Activated T-helper 1 cell treated with anti-CD3 and anti-CD28 coated beads, Interleukin-12 subunit alpha, Interleukin-12 subunit beta, Interleukin-2, Interleukin-4 antibody, amounts not matched to agents 30 ng/mL and 10 ng/mL and 1 ng/mL, durations not matched to agents 14 hours and 24 hours and 36 hours (primary cell): ENCODE measurements around the gene TOMM34. TPM values are rescaled to one million over a fixed set of nuclear protein-coding genes. Genes with fewer than 3 reads are reported as not detected.
A peak's percentile ranks its signal among the peaks of the same experiment; 100 is the strongest.

Source experiments
- DNase-seq: peaks from one replicate; pipeline ENCODE4 v3.0.0; 2021; ENCODE audit warnings: low spot score
- H3K27ac Mint-ChIP-seq: one replicate; pipeline ENCODE4 v1.8.0; 2021; ENCODE audit warnings: mild to moderate bottlenecking, mixed read lengths
- H3K27me3 Mint-ChIP-seq: one replicate; pipeline ENCODE4 v1.8.0; 2022; ENCODE audit warnings: mild to moderate bottlenecking, moderate library complexity, mixed read lengths; ENCODE audit not compliant: insufficient read depth
- H3K36me3 Mint-ChIP-seq: one replicate; pipeline ENCODE4 v1.8.0; 2021; ENCODE audit warnings: low read depth, mixed read lengths
- H3K4me1 Mint-ChIP-seq: one replicate; pipeline ENCODE4 v1.8.0; 2021; ENCODE audit warnings: low read depth, mixed read lengths
- H3K4me3 Mint-ChIP-seq: one replicate; pipeline ENCODE4 v1.8.0; 2021; ENCODE audit warnings: mild to moderate bottlenecking, moderate library complexity, mixed read lengths
- H3K9me3 Mint-ChIP-seq: one replicate; pipeline ENCODE4 v1.8.0; 2021; ENCODE audit warnings: mixed read lengths
- intact Hi-C: fragments of 100-400 bp; cut with micrococcal nuclease; formaldehyde crosslinking; loops from one replicate; pipeline ENCODE4 v1.15.1; 2024
- total RNA-seq: library from RNA; stranded (reverse); gene quantifications from 2 replicates; pipeline ENCODE4 v1.2.3, GENCODE V29; 2022

The TOMM34 gene, protein sequence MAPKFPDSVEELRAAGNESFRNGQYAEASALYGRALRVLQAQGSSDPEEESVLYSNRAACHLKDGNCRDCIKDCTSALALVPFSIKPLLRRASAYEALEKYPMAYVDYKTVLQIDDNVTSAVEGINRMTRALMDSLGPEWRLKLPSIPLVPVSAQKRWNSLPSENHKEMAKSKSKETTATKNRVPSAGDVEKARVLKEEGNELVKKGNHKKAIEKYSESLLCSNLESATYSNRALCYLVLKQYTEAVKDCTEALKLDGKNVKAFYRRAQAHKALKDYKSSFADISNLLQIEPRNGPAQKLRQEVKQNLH
- 53.0 and 55.4 TPM in 2 replicates for total RNA-seq

DNA sequence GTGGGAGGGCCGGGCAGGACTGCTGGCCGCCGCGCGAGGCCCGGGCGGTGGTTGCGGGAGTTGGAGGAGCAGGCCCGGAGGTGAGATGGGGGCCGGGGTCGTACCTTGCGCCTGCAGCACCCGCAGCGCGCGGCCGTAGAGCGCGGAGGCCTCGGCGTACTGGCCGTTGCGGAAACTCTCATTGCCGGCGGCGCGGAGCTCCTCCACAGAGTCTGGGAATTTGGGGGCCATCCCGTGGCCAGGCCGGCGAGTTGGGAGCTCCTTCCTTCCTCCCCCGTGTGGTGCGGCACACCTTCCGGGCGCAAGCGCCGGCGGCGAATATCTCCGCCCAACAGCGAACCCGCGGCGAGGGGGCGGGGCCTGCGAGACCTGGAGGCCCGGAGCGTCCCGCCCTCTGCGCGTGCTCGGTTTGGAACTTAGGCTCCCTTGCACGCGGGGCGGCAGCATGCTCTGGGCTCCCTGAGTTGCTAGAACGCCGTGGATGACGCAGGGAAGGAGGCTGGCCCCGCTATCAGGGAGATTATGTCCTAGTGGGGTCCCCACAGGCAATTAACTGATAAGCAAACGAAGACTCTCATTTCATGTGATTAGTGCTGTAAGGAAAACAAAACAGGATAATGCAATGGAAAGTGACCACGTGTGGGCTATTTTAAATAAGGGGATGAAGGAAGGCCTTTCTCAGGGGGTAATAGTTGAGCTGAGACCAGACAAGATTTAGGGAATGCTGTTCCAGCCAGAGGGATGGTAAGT is at the start of gene TOMM34:
Gene TOMM34 (minus strand): TSS at position 295 of the 750 bp plus-strand sequence. CDS start 64 bp downstream, at position 231.
- H3K4me1 Mint-ChIP-seq, result peaks cover 74% of the 10 kb centered on the region
- peak; percentile 94 for DNase-seq
- H3K27ac Mint-ChIP-seq, result peak within 1 kb of the TSS; percentile 100
- intact Hi-C loops, result loop anchor here (2.0 to 10.0 kb wide), 5 partner anchors 435 to 1447 kb away; partner anchors contain the start of genes ELMO2, OSER1, PCIF1 and PIGT
- H3K4me3 Mint-ChIP-seq, result peak within 1 kb of the TSS; percentile 99
- H3K36me3 Mint-ChIP-seq, result peaks cover 39% of the 10 kb centered on the region
- no peaks in the 10 kb centered on the region for H3K9me3 Mint-ChIP-seq
- H3K27me3 Mint-ChIP-seq, result no peaks in the 10 kb centered on the region

DNA sequence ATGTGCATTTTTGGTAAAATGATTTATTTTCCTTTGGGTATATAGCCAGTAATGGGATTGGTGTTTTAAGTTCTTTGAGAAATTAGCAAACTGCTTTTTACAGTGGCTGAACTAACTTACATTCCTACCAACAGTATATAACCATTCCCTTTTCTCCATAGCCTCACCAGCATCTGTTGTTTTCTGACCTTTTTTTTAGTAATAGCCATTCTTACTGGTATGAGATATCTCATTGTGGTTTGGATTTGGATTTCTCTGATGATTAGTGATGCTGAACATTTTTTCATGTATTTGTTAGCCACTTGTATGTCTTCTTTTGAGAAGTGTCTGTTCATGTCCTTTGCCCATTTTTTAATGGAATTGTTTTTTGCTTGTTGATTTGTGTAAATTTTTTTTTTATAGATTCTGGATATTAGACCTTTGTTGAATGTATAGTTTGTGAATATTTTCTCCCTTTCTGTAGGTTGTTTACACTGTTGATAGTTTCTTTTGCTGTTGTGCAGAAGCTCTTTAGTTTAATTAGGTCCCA is 48.4 kb upstream of the TOMM34 start:
- H3K27ac Mint-ChIP-seq, result no peak overlapping the region
- no peaks in the 10 kb centered on the region for H3K27me3 Mint-ChIP-seq
- peaks cover 46% of the 10 kb centered on the region for H3K36me3 Mint-ChIP-seq
- H3K4me3 Mint-ChIP-seq, result no peak overlapping the region
- peaks cover 40% of the 10 kb centered on the region for H3K4me1 Mint-ChIP-seq
- H3K9me3 Mint-ChIP-seq, result no peaks in the 10 kb centered on the region
- intact Hi-C loops, result no loop called here
- DNase-seq, result no peak

DNA sequence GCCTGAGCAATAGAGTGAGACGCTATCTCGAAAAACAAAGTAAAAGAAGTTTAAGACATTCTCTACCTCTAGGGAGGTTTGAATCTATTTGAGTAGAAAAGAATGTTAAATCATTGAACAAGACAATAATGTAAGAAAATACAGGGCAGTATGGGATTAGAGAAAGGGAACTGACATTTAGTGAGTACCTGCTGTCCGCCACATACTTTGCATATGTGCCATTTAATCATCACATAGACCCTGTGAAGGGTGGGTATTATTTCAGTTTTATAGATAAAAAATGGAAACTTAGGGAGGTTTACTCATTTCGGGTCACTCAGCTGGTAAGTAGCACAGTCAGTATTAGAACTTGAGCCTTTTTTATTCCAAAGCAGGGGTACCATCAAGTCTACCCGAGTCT is 37.5 kb upstream of the TOMM34 start:
- Mint-ChIP-seq H3K27me3 (no peaks in the 10 kb centered on the region), H3K4me1 (peaks cover 48% of the 10 kb centered on the region), H3K4me3 (no peak overlapping the region), H3K9me3 (no peaks in the 10 kb centered on the region), H3K36me3 (peaks cover 71% of the 10 kb centered on the region), H3K27ac (peak overlapping the region; percentile 33)
- DNase-seq, result no peak
- intact Hi-C loops, result no loop called here

DNA sequence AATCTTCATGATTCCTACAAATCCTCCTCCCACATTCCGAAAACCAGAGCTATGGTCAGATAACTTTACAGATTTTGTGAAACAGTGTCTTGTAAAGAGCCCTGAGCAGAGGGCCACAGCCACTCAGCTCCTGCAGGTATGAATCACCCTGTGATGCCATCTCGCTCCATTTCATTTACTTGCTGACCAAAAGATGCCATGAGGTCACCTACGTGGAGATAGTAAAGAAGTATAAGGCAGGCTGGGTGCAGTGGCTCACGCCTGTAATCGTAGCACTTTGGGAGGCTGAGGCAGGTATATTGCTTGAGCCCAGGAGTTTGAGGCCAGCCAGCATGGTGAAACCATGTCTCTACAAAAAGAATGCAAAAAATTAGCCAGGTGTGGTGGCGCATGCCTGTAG is 37.0 kb upstream of the TOMM34 start:
- peaks cover 71% of the 10 kb centered on the region for H3K36me3 Mint-ChIP-seq
- intact Hi-C loops, result no loop called here
- no peaks in the 10 kb centered on the region for H3K9me3 Mint-ChIP-seq
- H3K4me3 Mint-ChIP-seq, result no peak overlapping the region
- DNase-seq, result no peak
- H3K27me3 Mint-ChIP-seq, result no peaks in the 10 kb centered on the region
- H3K27ac Mint-ChIP-seq, result peak overlapping the region; percentile 45
- H3K4me1 Mint-ChIP-seq, result peaks cover 52% of the 10 kb centered on the region

DNA sequence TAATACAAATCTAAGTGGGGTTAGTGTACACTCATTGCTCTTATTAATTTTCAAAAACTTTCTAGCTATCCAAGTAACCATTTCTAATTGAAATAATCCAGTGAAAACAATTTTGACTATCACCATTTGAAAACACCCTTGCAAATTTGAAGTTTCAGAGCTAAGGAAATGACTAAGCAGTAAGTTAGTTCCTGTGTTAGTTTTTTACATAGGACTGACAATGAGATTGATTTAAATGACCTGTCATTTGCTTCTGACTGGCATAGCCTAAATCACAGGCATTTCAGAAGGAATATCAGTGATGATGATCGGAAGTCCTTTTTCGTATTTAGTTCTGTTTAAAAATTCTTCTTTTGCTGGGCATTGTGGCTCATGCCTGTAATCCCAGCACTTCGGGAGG is 33.1 kb upstream of the TOMM34 start:
- no peaks in the 10 kb centered on the region for H3K27me3 Mint-ChIP-seq
- intact Hi-C loops, result loop anchor here (1.0 kb wide), 1 partner anchor 34 kb away; no protein-coding TSS in a partner anchor
- DNase-seq, result no peak
- peak overlapping the region; percentile 89 for H3K27ac Mint-ChIP-seq
- peaks cover 64% of the 10 kb centered on the region for H3K4me1 Mint-ChIP-seq
- H3K36me3 Mint-ChIP-seq, result peaks cover 61% of the 10 kb centered on the region
- H3K9me3 Mint-ChIP-seq, result no peaks in the 10 kb centered on the region
- H3K4me3 Mint-ChIP-seq, result peak overlapping the region; percentile 79

DNA sequence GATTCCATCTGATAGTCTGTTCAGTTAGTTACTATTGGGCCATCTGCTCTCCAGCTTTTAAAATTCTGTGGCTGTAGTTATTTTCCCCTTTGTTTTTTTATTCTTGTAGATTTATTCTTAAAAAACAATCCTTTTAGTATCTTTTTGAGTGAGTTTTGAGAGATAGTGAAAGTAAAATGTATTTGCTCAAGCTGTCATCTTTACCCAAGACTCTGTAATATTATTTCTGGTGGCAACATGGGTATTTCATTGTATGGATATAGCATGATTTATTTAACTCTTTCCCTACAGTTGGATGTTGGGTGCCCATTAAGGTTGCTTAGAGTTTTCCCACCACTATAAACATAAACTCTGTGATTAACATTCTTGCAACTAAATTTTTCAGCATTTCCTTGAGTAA is 30.8 kb upstream of the TOMM34 start:
- no peak for DNase-seq
- intact Hi-C loops, result loop anchor here (1.0 kb wide), 3 partner anchors 12 to 106 kb away; partner anchors contain the start of gene YWHAB
- Mint-ChIP-seq H3K4me3 (peak overlapping the region; percentile 82), H3K36me3 (peaks cover 54% of the 10 kb centered on the region), H3K9me3 (no peaks in the 10 kb centered on the region), H3K27me3 (no peaks in the 10 kb centered on the region), H3K27ac (peak overlapping the region; percentile 94), H3K4me1 (peaks cover 67% of the 10 kb centered on the region)

DNA sequence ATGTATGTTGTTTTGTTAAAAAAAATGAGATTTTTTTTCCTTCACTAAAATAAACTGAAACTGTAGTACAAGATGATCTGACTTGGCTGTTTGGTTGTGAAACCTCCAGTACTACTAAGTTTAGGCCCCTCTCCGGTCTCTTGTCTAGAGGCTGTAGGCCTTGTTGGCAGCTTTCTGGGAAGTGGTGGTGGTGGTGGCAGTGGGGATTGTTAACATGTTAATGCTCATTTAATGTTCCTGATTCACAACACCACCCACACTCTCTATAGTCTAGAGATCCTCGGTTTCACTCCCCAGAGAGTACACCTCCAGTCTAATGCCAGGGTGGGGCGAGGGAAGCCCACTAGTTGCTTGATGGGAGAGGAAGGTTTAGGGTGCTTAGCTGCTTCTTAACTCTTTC is 30.2 kb upstream of the TOMM34 start:
- Mint-ChIP-seq H3K36me3 (peaks cover 50% of the 10 kb centered on the region), H3K4me3 (peak overlapping the region; percentile 82), H3K4me1 (peaks cover 71% of the 10 kb centered on the region), H3K27ac (peak overlapping the region; percentile 94), H3K27me3 (no peaks in the 10 kb centered on the region), H3K9me3 (no peaks in the 10 kb centered on the region)
- intact Hi-C loops, result loop anchor here (1.0 kb wide), 3 partner anchors 11 to 105 kb away; partner anchors contain the start of gene YWHAB
- DNase-seq, result no peak

DNA sequence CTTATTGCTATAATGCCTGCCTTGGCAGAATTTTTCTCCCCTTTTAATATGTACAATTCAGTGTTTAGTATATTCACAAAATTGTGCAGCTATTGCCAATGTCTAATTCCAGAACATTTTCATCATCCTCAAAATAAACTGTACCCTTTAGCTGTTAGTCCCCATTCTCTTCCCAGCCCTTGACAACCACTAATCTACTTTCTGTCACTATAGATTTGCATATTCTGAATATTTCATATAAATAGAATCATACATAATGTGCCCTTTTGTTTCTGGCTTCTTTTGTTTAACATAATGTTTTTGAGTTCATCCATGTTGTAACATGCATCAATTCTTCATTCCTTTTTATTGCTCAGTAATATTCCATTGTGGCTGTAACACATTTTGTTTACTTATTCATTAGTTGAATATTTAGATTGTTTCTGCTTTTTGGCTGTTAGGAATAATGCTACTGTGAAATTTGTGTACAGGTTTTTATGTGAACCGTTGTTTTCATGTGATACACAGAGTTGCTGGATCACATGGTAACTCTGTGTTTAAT is 28.5 kb upstream of the TOMM34 start:
- intact Hi-C loops, result no loop called here
- Mint-ChIP-seq H3K4me1 (peaks cover 65% of the 10 kb centered on the region), H3K4me3 (no peak overlapping the region), H3K27ac (peak overlapping the region; percentile 61), H3K36me3 (peaks cover 45% of the 10 kb centered on the region), H3K9me3 (no peaks in the 10 kb centered on the region), H3K27me3 (no peaks in the 10 kb centered on the region)
- DNase-seq, result no peak

DNA sequence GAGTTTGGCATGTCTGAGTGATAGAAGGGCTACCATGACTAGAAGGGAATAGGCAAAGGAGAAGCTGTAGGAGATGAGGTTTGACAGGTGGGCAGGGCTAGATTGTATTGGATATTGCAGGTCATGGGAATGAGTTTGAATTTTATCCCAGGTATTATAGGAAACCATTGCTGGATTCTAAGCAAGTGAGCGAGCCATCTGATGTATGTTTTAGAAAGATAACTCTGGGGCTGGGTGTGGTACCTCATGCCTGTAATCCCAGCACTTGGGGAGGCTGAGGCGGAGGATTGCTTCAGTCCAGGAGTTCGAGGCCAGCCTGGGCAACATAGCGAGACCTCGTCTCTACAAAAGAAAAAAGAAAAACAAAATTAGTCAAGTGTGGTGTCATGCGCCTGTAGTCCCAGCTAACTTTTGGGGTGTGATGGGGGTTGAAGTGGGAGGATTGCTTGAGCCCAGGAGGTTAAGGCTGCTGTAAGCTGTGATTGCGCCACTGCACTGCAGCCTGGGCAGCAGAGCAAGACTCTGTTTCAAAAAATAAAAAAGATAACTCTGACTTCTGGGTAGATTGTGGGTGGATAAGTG is 23.0 kb upstream of the TOMM34 start:
- Mint-ChIP-seq H3K27ac (peak overlapping the region; percentile 2), H3K4me3 (no peak overlapping the region), H3K9me3 (no peaks in the 10 kb centered on the region), H3K36me3 (peaks cover 55% of the 10 kb centered on the region), H3K4me1 (peaks cover 54% of the 10 kb centered on the region), H3K27me3 (no peaks in the 10 kb centered on the region)
- no peak for DNase-seq
- intact Hi-C loops, result no loop called here

DNA sequence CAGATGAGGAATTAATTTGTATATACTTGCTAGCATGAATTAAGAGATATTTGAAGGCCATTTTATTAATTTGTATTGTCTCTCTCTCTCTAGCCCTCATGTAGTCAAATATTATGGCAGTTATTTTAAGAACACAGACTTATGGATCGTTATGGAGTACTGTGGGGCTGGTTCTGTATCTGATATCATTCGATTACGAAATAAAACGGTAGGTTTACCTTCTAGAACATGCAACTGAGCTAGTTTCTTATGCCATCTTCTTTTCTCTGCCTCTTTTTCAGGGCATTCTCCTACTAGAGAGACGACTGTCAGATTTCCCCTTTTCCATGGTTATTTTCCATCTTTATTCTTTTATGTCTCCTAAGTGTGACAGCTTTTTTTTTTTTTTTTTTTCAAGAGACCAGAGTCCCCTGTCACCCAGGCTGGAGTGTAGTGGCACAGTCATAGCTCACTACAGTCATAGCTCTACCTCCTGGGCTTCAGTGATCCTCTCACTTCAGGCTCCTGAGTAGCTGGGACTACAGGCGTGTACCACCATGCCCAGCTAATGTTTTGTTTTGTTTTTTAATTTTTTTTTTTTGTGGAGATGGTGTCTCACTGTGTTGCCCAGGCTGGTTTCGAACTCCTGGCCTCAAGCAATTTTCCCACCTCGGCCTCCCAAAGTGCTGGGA is 21.7 kb upstream of the TOMM34 start:
- Mint-ChIP-seq H3K27me3 (no peaks in the 10 kb centered on the region), H3K36me3 (peaks cover 62% of the 10 kb centered on the region), H3K4me1 (peaks cover 61% of the 10 kb centered on the region), H3K27ac (peak overlapping the region; percentile 79), H3K9me3 (no peaks in the 10 kb centered on the region), H3K4me3 (no peak overlapping the region)
- intact Hi-C loops, result no loop called here
- no peak for DNase-seq

DNA sequence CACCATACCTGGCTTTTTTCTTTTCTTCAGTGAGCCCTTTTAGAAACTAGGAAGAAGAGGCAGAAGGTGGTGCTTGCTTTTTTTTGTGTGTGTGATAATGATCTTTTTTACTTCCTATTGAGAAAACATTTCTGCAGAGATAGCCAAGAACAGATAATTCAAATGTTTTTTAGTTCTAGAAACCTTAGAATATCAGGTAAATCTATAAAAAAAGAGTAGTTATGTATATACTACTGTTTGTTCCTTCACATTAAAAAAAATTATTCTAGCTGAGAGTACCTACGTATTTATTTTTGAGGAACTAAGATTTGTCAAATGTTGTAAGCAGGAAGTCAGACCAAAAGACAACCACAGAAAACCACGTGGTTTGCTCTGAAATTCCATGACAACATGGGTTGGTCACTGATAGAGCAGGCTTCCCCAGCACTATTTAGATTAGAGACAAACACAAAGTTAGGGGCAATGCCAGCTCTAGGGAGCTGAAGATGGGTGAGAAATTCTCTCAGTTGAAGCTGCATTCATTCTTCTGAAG is 19.0 kb upstream of the TOMM34 start:
- intact Hi-C loops, result loop anchor here (1.0 kb wide), 3 partner anchors 8 to 20 kb away; no protein-coding TSS in a partner anchor
- peak overlapping the region; percentile 73 for H3K4me3 Mint-ChIP-seq
- H3K9me3 Mint-ChIP-seq, result no peaks in the 10 kb centered on the region
- peak overlapping the region; percentile 95 for H3K27ac Mint-ChIP-seq
- H3K36me3 Mint-ChIP-seq, result peaks cover 76% of the 10 kb centered on the region
- peak; percentile 67 for DNase-seq
- no peaks in the 10 kb centered on the region for H3K27me3 Mint-ChIP-seq
- peaks cover 72% of the 10 kb centered on the region for H3K4me1 Mint-ChIP-seq

DNA sequence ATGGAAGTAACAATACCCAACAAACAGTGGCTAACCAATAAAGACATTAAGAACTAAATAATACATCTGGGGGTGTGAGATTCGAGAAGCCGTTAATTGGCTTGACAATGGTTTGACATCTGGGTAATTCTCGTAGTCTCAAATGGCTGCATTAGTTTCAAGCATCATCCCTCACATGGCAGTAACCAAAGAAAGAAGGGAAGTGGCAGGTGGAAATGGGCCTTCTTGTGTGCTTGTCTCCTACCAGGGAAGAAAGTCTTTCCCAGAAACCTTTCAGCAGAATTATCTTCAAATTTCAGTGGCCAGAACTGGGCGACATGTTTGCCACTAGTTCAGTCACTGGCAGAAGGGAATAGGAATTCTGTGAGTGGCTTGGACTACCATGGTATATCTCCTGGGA is 16.5 kb upstream of the TOMM34 start:
- H3K9me3 Mint-ChIP-seq, result no peaks in the 10 kb centered on the region
- peaks cover 78% of the 10 kb centered on the region for H3K4me1 Mint-ChIP-seq
- H3K27ac Mint-ChIP-seq, result peak overlapping the region; percentile 7
- H3K27me3 Mint-ChIP-seq, result no peaks in the 10 kb centered on the region
- no peak for DNase-seq
- peaks cover 77% of the 10 kb centered on the region for H3K36me3 Mint-ChIP-seq
- no peak overlapping the region for H3K4me3 Mint-ChIP-seq
- intact Hi-C loops, result no loop called here
